HG03571 (cell line): ENCODE results near the gene TICAM2.

Source experiments
- ATAC-seq: cut with Tn5 transposase; IDR thresholded peaks from one replicate; pipeline ENCODE4 v1.9.1; 2021; ENCODE audit not compliant: unreplicated experiment

TICAM2 gene

DNA sequence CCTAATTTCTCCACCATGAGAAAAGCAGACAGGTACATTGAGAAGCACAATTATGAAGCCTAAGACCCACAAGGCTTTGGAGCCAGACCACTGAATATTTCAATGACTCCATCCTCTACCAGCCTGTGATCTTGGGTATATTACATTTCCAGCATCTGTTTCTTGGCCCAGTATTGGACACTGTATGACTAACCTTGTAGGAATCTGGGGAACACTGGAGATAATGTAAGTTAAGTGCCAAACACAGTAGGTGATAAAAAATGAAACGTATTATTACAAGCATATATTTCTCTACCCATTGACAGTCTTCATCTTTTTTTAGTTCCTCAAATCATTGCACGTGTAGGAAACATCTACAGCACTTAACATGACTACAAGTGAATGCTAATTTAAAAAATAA is 29.1 kb downstream of the TICAM2 start:
- ATAC-seq: no peak

DNA sequence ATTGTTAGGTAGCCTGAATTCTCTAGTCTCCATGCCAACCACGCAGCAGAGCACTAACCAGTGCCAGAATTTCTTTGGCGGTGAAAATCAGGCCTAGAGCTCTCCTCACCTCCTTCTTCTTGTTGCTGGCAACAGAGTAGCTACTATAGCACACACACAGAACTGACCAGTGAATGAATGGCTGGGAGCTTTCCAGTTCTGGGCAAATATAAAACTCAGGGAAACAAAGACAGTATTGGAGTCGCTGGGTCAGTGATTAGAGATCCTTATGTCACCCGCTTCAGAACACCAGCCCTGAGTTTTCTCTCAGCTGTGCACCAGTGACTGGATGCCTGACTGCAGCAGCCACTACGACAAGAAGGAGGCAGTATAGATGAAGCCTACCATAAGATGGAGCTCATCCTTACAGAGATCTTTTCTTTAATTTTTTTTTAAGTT is 30.8 kb downstream of the TICAM2 start:
- ATAC-seq: no peak

DNA sequence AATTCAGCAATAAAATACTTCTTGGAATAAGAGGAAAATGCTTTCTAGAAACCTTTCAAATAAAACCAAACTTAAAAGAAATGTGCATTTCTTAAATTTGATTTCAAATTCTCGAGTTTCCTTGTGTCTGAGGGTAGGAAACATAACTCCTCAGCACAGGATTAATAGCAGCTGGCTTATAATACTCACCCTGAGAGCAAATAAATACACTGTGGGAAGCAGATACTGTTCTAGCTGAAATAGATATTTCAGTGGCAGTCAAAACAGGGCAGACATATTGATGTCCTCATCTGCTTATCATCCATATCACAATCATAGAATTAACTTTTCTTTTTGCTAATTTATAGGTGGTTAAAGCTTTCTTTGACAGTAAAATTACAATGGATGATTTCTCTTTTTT is 33.6 kb downstream of the TICAM2 start:
- no peak for ATAC-seq

DNA sequence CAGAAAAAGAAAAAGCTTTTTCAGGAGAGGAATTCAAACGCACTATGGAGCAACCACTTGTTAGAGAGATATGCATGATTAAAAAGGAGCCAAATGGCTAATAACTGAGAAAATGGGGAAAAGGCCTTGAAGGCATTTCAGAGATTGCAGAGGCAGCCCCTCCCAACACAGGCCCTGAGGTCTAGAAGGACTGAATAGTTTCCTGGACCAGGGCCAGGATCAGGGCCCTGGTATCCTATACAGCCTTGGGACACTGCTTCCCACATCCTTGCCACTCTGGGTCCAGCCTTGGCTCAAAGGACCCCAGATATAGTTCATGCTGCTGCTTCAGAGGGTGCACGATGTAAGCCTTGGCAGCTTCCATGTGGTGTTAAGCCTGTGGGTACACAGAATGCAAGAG is 37.0 kb downstream of the TICAM2 start:
- ATAC-seq: no peak

DNA sequence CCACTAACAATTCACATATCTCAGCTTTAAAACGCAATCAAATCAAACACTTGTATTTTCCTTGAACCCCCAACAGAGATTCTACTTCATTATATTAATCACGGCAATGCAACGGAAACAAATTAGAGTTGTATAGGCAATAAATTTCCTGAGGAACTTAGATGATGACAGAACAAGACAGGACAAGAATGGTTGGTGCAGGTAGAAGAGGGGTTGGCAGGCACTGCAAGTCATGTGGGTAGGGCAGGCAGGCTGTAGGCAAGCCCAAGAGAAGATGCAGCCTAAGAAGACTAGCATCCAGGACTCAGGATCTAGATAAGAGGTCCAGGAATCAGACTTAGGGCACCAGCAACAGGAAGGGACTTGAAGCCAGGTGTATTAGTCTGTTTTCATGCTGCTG is 41.1 kb downstream of the TICAM2 start:
- ATAC-seq: no peak

DNA sequence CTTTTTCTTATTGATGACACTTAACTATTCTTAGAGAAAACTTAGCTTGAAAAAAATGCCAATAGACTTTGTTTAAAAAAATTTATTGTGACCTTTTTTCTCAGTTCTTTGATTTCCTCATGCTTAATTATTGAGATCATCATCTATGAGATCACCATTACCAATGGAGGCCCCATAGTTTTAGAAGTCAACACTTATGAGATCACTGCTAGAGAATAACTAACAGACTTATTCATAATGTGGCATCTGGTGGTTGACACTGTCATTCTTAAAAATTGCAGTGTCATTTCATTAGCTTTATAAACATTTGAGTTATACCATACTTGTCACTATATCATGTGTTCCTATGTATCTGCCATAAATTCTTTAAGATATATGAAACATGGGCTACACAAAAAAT is 42.8 kb downstream of the TICAM2 start:
- no peak for ATAC-seq

DNA sequence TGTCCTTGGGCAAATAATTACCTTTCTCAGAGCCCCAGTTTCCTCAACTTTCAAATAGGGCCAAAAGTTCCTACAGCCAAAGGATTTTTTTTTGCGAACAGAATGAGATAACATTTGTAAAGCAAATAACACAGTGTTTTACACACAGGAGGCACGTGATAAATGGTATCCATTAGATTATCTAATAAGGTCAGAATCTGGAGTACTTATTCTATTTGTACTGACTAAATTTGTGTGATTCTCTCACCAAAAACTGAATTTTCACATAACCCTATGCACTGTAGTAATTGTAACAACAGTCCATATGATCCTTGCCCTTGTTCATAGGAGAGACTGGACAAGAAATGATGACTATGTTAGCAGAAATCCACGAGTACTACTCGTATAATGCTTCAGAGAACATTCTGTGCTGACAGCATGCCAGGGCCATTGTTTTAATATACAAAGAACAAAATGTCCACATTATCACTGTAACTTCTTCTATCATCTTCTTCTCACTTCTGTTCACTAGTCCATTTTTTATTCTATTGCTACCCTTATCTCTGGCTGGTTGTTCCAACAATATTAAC is 43.8 kb downstream of the TICAM2 start:
- no peak for ATAC-seq

DNA sequence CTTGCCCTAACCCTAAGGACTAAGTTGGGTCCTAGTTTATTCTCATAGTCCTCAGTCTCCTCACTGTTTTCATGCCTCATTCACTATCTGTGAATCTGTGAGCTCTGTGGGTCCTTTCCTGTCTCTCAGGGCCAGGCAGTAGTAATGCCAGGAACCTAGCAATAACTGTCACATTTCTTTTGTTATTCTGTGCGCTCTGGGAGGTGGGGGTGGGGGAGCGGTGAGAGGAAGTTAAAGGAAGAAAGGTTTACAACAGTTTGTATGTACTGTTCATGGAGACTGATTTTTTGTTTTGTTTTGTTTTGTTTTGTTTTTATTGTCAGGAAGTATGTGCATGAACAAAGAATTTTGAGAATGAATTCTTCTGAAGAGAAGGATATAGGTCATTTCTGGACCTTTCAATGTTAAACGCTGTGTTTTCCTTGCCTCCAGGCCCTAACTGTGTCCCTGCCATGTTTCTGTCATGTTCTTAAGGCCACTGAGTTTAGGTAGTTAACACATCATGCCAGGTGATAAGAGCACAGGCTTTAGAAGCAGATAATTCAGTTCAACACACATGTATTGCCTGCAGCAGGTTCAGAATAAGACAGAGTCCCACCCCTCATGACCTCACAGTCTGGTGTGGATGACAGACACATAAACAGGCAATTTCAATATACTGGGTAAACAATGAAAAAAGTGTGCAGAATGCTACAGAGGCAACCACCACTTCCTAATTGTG is 44.5 kb downstream of the TICAM2 start:
- no peak for ATAC-seq

DNA sequence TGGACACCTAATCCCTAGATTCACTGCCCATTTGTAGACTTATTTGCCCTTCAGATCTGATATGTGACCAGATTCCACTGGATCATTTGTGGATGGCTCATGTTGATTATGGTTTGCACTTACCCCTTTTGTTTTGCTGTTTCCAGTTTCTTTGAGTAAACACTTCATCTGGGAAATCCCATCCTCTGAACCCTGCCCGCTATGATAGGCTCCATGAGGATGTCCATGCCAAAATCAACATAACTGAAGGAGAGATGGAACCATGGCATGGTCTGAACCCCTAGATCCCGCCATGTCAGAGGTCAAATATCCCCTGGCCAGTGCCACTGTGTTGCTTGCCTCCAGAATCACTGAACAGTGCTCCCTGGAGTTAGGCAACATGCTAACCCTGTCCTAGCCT is 46.0 kb downstream of the TICAM2 start:
- ATAC-seq: no peak

DNA sequence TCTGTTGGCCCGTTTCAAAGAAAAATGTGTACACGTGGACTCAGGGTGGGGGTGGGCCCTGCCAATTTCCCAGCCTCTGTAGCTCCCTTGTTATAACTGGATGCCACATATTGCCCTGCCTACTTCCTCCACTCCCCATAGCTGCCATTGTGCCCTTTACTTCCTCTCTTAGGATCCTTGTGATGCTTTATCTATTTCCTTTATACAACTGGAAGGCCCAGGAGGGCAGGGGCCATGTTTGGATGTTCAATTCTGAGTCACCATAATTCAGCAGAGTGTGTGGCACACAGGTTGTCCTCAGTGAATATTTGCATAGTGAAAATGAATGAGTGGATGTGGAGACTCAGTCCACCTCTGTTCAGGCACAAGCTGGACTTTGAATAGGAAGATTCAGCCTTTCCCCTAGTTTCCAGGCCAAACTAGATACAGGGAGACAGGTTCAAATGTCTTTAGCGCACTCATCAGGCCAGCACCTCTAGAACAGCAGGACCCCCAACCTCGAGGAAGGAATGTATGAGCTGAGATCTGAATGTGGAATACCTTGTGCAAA is 47.1 kb downstream of the TICAM2 start:
- no peak for ATAC-seq

DNA sequence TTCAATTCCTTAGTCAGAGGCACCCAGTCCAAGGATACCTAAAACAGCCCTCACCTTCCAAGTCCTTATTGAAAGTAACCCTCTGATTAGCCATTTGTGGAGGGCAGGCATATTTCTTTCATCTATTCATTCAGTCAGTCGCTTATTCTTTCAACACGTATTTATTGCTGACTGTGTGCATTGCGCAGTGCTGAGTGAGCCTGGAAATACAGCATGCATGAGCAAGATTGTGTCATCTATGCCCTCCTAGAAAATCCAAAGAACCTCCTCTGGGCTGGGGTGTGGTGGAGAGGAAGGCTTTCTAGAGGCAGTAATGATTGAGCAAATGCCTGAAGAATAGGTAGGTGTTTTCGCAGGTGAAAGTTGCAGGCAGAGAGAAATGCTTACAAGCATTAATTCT is 49.2 kb downstream of the TICAM2 start:
- ATAC-seq: no peak

DNA sequence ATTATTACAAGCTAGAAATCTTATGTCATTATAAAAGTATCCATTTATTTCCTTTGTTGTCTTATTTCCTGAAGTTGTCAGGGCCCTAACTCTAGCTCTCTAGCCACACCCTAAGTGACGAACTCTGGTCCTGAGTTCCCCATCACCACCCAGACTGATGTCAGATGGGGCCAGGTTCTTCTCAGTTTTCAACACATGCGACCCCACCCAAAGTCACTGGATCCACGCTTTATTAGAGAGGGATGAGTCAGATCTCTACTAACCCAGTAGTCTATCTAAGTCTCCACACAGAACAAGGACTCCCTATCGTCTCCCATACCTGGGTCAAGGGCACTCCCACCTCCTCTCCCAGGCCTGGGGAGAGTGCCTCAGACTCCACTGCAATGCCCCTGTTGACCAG is 50.9 kb downstream of the TICAM2 start:
- no peak for ATAC-seq

DNA sequence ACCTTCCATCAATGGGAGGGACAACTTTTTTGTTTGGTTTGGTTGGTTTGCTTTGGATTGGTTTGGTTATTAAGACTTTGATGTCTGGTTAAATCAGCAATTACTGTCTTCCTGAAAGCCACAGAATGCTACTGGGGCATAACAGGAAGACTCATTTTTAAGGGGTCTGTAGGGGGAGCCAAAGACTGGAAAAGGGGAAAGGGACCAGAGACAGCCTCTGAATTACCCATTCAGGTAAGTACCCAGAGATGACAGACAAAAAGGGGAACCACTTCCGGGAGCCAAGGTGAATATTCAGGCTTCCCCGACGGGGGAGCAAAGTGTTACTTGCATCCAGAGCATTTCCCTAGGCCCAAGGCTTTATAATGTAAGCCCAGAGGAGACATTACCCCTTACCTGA is 53.1 kb downstream of the TICAM2 start:
- ATAC-seq: no peak

DNA sequence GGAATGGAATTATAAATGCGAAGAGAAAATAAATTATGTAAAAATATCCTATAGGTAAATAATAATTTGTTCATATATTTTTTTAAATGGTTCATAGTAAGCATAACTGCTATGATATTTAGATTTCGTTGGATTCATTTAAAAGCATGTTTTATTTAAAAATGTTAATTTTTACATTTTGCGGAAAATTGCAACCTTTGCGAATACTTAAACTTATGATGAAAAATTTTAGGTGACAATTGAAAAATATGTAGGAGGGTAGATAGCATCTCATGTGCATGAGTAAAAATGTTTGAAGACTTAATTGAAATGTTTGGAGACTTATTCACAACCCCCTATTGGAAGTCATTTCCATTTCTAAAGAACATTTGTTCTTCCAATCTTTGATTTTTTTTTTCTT is 53.6 kb downstream of the TICAM2 start:
- ATAC-seq: no peak

DNA sequence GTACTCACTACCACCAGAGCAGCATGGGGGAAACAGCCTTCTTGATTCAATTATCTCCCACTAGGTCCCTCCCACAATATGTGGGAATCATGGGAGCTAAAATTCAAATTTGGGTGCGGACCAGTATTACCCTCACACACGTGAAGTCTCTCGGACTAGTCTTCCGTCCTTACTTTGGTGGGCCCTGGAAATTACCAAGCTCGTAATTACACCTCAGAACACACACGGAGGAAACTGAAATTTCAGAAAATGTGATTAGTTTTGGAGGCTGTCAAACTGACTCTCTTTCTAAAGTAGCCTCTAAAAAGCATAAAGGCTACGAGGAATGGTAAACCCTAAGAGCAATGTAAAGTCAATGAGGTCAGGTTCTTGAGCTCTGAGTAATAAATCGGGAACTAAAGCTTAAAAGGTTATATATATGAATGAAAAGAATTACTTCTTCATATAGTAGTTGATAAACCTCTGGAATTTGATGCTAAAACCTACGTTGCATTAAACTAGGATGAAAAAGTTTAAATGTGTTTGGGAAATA is 56.9 kb downstream of the TICAM2 start:
- no peak for ATAC-seq

DNA sequence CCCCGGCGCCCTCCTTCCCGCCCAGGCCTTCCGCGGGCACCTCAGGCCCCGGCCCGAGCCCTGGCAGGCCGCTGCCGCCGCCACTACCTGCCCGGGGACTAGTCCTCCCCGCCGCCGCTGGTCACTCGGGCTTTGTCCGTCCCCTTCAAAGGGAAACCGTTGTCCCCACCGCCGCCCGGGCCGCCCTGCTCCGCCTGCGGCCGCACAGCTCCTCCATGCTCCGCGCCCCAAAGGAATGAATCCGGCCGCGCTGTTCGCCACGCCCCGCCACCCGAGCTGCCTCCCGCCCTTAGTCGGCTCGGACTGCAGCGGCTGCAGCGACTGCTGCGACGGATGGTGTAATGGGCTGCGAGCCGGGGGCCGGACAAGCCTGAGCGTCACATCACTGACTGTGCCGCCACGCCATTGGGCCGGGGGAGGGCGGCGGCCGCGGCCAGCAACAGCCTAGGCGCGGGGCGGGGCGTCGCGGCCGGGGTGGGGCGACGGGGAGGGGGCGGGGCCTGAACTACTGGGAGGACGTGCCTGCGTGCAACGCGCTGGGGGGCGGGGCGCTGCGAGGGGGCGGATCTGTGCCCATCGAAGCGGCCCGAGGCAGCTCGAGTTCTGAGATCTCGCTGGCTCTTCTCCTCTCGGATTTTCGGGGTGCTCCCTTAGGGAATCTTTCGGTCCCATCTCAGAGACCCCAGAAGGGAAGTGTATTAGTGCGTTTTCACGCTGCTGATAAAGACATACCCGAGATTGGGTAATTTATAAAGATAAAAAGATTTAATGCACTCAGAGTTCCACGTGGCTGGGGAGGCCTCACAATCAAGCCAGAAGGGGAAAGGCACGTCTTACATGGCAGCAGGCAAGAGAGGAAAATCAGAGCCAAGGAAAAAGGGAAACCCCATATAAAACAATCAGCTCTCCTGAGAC is 57.6 kb downstream of the TICAM2 start, which contains the start of gene FEM1C:
Gene FEM1C, minus strand, starts transcription at position 340 of the 915 bp plus-strand sequence. CDS start 1,282 bp downstream, outside the sequence.
- ATAC-seq: peak; percentile 98

DNA sequence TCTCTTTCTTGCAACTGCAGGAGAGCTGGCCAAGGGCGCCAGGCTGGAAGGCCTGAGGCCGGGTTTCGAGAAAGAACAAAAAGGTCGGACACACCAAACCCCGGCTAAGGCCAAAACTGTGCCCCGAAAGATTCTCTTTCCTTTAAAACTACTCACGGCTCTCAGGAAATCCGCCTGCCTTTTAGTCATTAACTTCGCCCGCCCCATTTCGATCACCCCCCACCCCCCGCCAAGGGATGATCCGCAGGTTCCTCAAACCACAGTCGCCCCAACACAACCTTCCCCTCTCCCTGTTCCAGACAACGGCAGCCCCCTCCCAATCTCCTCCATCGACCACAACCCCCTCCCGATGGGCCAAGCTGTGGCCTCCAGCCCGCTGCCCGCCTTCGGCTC is 58.2 kb downstream of the TICAM2 start:
- ATAC-seq: peak; percentile 7

DNA sequence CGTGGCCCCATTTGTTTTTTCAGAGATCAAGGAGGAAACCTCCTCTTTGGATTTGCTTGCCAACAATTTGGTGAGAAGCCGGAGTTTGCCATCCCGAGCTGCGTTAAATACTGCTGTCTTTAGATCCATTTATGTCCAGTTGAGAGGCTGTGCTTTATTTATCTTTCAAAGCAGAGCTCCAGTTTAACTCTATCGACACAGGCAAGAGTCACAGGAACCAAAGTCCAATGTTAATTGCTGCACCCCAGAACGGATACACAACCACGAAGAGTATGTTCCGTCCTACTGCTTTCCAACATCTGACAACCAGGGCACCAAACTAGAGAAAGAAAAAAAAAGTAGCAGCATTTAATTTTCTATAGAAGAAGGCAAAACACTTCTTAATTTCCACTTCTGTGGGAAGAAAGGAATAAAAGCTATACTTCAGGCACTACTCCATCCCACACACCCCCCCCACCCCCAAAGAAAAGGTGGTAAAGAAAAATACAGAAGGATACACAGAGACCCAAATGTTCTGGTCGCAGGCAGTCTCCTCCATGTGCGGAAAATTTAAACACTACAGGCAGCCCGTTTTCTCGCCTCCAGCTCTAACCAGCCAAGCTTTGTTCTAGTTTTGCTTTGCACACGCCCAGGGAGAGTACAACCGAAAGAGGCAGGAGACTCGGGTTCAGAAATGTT is 58.8 kb downstream of the TICAM2 start:
- ATAC-seq: peak; percentile 17

DNA sequence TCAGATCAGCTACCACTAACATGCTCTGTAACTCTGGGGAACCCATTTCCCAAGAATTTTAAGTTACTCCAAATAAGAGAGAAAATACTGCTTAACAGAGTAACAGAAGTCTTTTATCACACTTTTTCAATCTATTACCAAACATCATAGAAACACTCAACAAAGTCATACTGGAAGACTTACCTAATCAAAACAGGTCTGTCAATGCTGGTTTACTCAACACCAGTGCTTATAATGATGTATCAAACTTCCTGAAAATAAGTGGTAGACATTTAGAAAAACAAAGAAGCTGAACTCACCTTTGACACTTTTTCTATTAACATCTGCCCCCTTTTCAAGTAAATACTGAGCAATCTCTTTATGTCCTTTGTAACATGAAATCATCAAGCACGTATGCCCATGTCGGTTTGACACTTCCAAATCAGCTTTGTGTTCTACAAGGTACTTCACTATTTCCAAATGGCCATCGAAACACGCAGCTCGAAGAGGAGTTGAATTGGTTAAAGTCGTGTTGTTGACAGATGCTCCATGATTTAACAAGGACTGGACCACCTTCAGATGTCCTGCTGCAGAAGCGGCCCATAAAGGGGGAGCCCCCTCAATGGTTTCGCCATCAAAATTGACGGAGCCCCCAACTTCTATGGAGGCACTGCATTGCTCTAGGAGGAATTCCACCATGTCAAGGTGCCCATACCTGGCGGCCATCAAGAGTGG is 59.5 kb downstream of the TICAM2 start:
- ATAC-seq: no peak

DNA sequence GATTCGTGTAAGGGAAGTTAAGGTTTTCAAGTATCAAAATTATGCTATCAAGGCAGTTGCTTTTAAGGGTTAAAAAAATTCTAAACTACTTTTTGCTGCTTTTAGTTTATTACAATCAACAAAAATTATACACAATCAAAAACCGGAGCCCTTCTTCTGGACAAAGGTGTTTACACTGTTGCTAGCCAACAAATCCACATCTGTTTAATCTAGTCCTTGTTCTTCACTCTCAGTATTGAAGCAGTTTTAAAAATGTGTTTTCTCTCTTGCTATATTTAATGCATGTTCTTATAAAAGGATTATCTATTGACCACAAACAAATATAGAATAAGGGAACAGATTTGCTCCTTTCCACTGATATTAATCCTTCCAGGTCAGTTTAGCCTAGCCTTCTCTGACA is 60.2 kb downstream of the TICAM2 start:
- no peak for ATAC-seq
